Brain microvascular endothelial cell (primary cell): ENCODE data around the gene APOC4.

Source experiments
- DNase-seq: peaks from one replicate; pipeline ENCODE4 v3.0.0-alpha.2; 2020
- H3K27ac ChIP-seq: fragments of 250-450 bp; sonication (Bioruptor Pico); 2 replicates; pipeline ENCODE4 v1.5.1; 2020; ENCODE audit warnings: mild to moderate bottlenecking, moderate library complexity
- H3K27me3 ChIP-seq: fragments of 250-450 bp; sonication (Bioruptor Pico); replicated peaks from 2 replicates; pipeline ENCODE4 v1.5.1; 2020; ENCODE audit warnings: mild to moderate bottlenecking
- H3K36me3 ChIP-seq: fragments of 250-450 bp; sonication (Bioruptor Pico); replicated peaks from 2 replicates; pipeline ENCODE4 v1.5.1; 2020; ENCODE audit warnings: mild to moderate bottlenecking
- H3K4me3 ChIP-seq: 2 replicates; pipeline ENCODE4 v1.5.1; 2011; ENCODE audit warnings: low read depth, mild to moderate bottlenecking, control low read depth, low read length, moderate library complexity
- CTCF ChIP-seq: IDR thresholded peaks from 2 replicates; pipeline ENCODE4 v1.5.1; 2011; ENCODE audit warnings: low read depth, mild to moderate bottlenecking, moderate library complexity, low read length, control low read depth, inconsistent platforms; ENCODE audit errors: missing control alignments
- in situ Hi-C: cut with HindIII; loops from 2 replicates; pipeline ENCODE4 v1.10.0; 2017; ENCODE audit warnings: low sequenced_read_pairs, low pct_ligation_motif_present

The APOC4 gene

GRCh38 chr19:44992336-44993163, 50.5 kb downstream of the APOC4 start:
- Histone ChIP-seq H3K36me3 (peaks cover 31% of the 10 kb centered on the region), H3K27me3 (no peaks in the 10 kb centered on the region), H3K27ac (no peak overlapping the region), H3K4me3 (no peak overlapping the region)
- no peak for DNase-seq
- TF ChIP-seq CTCF: no peak
- in situ Hi-C loops: no loop called here

- in situ Hi-C loops: no loop called here
- Histone ChIP-seq H3K27me3 (no peaks in the 10 kb centered on the region), H3K27ac (no peak overlapping the region), H3K4me3 (no peak overlapping the region), H3K36me3 (peaks cover 27% of the 10 kb centered on the region)
- DNase-seq: no peak
- no peak for TF ChIP-seq CTCF
These were observed 51.5 kb downstream of the APOC4 start for GRCh38 chr19:44993526-44993925.

GRCh38 chr19:44993926-44994537, 52.0 kb downstream of the APOC4 start:
- H3K27me3 ChIP-seq: no peaks in the 10 kb centered on the region
- DNase-seq: no peak
- no peak for TF ChIP-seq CTCF
- no peak overlapping the region for H3K4me3 ChIP-seq
- peaks cover 22% of the 10 kb centered on the region for H3K36me3 ChIP-seq
- in situ Hi-C loops: no loop called here
- no peak overlapping the region for H3K27ac ChIP-seq
